ENCODE data around the gene COMMD6.

Gene COMMD6

GRCh38 chr13:75518439-75519088 is 19.1 kb downstream of the COMMD6 start:
- DNase-seq = no peak

DNA sequence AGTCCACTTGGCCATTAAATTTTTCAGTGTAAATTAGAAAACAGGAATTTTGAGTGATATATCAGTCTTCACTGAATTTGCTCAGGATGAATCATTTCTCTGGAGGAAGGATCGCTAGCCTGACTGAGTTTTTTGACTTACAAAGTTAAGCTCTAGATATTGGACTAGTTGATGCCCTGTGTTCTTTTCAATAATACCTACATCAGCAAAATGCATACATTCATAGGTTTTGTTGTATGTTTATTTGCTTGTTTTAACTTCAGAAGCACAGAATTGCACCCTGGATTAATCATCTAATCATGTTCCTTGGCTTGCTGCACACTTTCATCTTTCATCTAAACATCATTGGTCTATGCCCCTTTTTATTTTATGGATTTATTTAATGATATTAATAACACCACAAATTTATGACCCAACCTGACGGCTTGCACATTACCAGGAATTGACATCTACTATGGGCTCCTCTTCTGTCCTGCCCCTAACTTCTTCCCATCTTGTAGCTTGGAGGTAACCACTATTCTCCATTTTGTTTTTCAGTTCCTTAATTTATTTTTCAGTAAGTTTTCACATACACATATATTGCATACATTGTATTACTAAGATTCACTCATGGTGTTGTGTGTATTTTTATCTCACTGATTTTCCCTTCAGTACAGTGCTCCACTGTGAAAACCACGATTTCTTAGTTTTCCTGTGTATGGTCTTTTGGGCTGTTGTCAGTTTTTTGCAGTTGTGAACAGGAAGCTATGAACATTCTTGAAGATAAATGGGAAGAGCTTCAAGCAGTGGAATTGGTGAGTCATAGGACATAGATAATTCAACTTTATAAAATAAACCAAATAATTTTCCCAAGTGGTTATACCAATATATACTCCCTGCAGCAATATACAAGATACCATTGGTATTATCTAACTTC is 23.3 kb downstream of the COMMD6 start:
- DNase-seq = no peak

GRCh38 chr13:75513271-75513670 is 24.4 kb downstream of the COMMD6 start:
- DNase-seq = no peak

GRCh38 chr13:75512253-75512652 is 25.4 kb downstream of the COMMD6 start:
- DNase-seq = no peak

GRCh38 chr13:75511051-75511625 is 26.5 kb downstream of the COMMD6 start:
- no peak for DNase-seq

- no peak for DNase-seq
Observed at GRCh38 chr13:75508002-75508548, 29.6 kb downstream of the COMMD6 start.

DNA sequence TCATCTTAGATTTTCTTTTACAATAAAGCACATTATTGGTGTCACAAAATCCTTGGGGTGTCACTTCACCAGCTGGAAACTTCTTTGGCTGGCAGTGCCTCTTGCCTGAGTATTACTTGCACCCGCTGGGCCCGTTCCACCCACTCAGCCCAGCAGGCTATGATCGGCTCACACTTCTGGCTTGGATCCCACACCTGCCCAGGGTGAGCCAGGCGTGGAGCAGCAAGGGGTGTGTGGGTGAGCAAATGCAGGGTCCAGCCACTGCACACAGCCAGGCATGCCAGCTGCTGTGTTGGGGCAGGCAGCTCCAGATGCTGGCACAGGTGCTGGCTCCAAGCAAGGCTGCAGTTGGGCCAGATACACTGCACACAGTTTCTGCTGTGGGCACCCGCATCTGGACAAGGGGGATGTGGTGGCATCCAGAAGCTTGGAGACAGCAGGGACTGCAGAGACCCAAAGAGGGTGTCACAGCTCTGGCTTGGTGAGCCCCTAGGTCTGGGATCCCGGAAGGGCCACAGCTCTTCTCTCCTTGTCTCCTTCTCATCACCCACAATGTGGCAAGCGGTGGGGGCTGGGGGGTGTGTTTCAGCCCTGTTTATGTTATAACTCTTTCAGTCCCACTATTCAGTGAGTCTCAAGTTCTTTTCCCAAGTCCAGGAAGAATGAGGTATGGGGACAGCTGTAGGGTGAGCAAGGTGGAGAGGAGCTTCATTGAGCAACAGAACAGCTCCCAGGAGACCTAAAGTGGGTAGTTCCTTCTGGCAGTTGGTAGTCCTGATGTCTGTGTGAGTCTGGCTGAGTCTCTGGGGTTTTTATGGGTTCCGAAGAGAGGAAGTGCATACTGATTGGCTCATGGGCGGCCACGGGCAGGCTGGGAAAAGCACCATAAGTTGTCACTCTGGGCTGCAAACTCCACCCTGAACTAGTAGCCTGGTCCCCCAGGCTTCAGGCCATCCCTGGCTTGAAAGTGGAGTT is 30.3 kb downstream of the COMMD6 start:
- no peak for DNase-seq

DNA sequence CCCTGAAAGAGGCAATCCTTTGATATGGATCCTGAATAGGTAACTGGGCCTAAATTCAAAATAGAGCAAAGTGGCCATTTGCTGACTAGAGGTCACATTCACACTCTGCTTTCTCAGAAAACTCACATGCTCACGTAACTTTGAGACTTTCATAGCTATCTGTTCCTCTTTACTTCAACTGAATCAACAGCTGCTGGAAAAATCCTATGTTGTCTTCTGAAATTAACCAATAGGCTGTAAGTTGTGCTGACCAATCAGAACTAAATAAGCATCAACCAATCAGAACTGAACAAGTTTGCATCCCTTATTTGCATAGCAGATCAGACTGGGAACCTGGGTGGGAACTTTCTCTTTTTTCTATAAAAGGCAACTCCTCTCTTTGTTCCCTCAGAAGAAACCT is 31.6 kb downstream of the COMMD6 start:
- DNase-seq = no peak

- DNase-seq = no peak
Observed at GRCh38 chr13:75505327-75505726, 32.3 kb downstream of the COMMD6 start.

DNA sequence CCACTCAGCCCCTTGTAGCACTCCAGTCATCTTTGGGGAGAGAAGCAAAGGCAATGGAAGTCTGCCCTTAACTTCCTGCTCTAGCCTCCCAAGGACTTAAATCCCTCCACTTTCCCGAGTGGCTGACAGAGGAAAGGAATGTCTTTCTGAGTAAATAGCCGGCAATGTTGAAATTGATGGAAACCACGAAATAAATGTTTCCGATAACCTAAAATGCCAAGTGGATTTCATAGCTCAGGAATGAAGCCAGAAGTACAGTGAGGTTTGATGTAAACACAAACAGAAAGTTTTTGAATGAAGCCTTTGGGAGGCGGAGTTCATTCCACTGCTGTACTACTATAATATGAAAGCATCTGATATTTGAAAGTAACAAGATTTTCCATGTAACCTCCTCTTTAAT is 41.7 kb downstream of the COMMD6 start:
- DNase-seq = no peak

DNA sequence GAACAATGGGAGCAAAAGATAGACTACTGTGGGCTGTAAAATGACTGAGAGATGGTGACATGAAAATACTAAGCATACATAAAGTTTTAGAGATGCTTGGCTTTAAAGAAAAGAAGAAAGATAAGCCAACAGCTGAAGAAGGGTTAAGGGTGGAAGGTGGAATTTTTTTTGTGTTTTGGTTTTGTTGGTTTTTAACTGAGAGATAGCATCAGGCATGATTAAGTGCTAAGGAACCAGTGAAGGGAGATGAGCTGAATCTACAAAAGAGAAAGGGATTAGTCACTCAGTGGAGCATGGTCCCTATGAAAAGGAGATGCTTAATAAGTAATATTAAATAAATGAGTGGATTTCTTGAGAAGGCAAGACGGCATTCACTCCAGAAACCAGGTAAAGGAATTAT is 43.1 kb downstream of the COMMD6 start:
- DNase-seq = no peak

DNA sequence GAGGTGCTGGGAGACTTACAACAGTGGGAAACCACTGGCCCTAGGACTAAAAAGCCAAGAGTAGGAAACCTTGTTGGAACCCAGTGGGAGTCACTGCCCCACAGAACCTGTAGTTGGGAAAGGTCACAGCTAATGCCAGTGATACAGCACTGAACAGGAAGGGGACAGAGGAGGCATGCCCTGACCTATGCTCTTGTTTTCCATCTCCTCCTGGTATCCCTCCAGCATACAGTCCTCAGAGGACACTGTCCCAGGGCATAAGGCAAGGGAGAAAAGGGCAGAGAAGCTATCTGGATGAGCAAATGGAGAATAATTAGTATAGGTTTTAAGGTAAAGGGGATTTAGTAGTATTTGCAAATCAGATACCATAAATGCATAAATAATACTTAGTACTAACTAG is 44.5 kb downstream of the COMMD6 start:
- DNase-seq = no peak

GRCh38 chr13:75492389-75492788 is 45.3 kb downstream of the COMMD6 start:
- DNase-seq = no peak

- DNase-seq = no peak
Observed at GRCh38 chr13:75491376-75491775, 46.3 kb downstream of the COMMD6 start.

DNA sequence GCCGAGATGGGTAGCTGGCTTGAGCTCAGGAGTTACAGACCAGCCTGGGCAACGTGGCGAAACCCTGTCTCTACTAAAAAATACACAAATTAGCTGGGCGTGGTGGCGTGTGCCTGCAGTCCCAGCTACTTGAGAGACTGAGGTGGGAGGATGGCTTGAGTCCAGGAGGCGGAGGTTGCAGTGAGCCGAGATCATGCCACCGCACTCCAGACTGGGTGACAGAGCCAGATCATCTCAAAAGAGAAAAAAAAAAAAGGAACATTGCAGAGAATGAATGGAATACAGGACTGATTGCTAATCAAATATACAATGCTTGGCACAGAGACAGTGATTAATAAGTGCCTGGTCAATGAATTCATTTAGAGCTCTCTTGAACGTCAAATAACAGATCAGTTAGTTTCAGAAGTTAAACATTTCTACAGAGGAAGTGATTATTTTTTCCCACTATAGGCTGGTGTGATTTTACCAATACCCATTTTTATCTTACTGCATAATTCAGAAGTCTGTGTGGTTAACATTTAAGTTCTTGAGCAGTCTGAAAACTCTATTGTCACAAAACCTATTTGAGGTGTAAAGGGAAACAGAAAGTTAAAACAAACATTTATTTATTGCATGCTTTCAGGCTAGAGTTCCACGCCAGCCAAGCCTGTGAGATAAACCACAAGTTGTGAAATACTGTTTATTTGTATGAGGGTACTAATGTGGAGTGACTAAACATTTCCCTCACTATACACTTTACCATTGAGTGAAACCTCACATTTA is 48.0 kb downstream of the COMMD6 start:
- no peak for DNase-seq

GRCh38 chr13:75486146-75487062 is 51.2 kb downstream of the COMMD6 start:
- DNase-seq = no peak

DNA sequence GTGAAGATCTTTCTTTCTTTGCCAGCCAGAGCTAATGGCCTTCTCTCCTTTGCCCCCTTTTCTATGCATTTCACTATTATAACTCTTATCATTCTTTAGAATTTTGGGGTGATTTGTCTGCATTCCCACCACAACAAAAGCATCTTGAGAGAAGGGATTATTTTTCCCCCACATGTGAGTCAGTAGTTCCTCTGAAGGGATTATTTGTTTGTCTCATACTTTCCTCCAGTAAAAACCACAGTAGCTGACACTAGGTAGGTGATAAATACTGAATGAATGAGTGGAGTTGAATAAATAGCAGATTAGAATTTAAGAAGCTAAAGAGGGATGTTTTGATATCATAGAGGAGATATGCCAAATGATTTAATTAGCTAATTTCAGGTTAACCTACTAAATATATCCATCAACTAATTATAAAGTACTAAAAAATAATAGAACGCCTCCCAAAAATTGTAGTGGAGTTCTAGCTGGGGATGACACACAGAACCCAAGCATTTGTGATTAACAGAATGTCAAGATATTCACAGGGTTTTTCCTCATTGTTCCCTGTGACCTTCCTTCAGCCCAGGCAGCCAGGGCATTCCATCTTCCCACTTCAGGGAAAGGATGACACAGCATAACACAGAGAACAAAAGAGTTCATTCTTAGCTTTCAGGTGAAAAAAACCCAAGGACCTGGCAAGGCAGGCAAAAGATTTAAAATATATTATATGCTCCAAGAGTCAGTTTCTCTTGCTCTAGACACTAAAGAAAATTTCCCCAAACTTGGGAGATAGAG is 52.2 kb downstream of the COMMD6 start:
- no peak for DNase-seq

GRCh38 chr13:75482820-75483079 is 54.9 kb downstream of the COMMD6 start:
- DNase-seq = no peak

DNA sequence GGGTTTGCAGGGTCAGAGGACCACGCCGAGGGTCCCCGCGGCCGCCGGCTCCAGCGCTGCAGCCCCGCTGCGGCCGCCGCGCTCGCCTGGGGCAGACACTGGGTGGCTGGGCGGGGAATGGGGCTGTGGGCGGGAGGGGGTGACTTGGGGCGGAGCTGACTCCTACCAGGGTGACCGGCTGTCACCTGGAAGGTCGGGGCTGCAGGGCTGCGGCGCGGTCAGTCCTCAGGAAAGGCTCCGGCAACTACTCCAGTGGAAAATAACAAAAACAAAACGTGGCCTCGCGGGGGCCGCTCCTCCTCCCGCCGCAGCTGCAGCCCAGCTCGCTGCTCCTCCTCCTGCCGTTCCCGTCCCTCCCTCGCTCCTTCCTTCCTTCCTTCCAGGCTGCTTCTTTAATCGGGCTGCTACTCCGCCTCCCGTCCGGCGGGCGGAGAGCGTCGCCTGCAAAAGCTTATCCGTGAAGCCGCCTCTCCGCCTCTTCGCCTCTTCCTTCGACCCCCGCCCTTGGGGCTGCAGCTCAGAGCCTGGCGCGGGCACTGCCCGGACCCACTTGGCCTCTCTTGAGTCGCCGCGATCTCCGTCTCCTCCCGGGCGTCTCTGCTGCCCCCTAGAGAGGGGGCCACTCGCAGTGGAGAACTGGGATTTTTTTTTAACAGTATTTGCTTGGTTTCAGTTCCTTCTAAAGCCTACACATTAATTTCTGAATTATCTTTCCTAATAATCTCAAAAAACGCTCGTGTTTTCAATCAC is 55.4 kb downstream of the COMMD6 start, which contains the start of gene TBC1D4:
Gene TBC1D4, minus strand, starts transcription at position 100 of the 750 bp plus-strand sequence. CDS start 402 bp downstream, outside the sequence.
- peak; percentile 35 for DNase-seq
